Effector memory CD4-positive, alpha-beta T cell (primary cell): ENCODE results near the gene DNASE1L2.
"Not testable (repeated sequence)": the region's sequence is repeated elsewhere in the genome, so short reads cannot be mapped to it uniquely, and the experiment has no call there.

Source experiments
- DNase-seq, 3 donors: peaks; one replicate each; pipeline ENCODE4 v3.0.0-alpha.2; 2020
- H3K27ac ChIP-seq: 2 replicates; pipeline ENCODE4 v1.7.0; 2013; ENCODE audit warnings: mild to moderate bottlenecking, low read length, moderate library complexity; ENCODE audit not compliant: insufficient read depth, poor library complexity, severe bottlenecking
- H3K27me3 ChIP-seq: replicated peaks from 2 replicates; pipeline ENCODE4 v1.7.0; 2013; ENCODE audit warnings: mild to moderate bottlenecking, low read length; ENCODE audit not compliant: insufficient read depth, control insufficient read depth, poor library complexity, severe bottlenecking
- H3K36me3 ChIP-seq: 2 replicates; pipeline ENCODE4 v1.7.0; 2013; ENCODE audit warnings: mild to moderate bottlenecking, low read length, moderate library complexity; ENCODE audit not compliant: control insufficient read depth, insufficient read depth
- H3K4me1 ChIP-seq: 2 replicates; pipeline ENCODE4 v1.7.0; 2013; ENCODE audit warnings: low read length, mild to moderate bottlenecking; ENCODE audit not compliant: control insufficient read depth, insufficient read depth, poor library complexity, severe bottlenecking
- H3K4me3 ChIP-seq: 2 replicates; pipeline ENCODE4 v1.7.0; 2013; ENCODE audit warnings: low read length, low read depth, mild to moderate bottlenecking; ENCODE audit not compliant: insufficient read depth, poor library complexity, severe bottlenecking
- H3K9me3 ChIP-seq: 2 replicates; pipeline ENCODE4 v1.7.0; 2013; ENCODE audit warnings: mild to moderate bottlenecking, low read length, moderate library complexity; ENCODE audit not compliant: control insufficient read depth

Gene DNASE1L2

GRCh38 chr16:2203119-2203688 is 33.0 kb upstream of the DNASE1L2 start:
- H3K4me3 ChIP-seq, H3K27ac ChIP-seq, DNase-seq, H3K27me3 ChIP-seq, H3K9me3 ChIP-seq: not testable (repeated sequence)
- Histone ChIP-seq H3K36me3 (peaks cover 12% of the 10 kb centered on the region), H3K4me1 (peaks cover 20% of the 10 kb centered on the region)

DNA sequence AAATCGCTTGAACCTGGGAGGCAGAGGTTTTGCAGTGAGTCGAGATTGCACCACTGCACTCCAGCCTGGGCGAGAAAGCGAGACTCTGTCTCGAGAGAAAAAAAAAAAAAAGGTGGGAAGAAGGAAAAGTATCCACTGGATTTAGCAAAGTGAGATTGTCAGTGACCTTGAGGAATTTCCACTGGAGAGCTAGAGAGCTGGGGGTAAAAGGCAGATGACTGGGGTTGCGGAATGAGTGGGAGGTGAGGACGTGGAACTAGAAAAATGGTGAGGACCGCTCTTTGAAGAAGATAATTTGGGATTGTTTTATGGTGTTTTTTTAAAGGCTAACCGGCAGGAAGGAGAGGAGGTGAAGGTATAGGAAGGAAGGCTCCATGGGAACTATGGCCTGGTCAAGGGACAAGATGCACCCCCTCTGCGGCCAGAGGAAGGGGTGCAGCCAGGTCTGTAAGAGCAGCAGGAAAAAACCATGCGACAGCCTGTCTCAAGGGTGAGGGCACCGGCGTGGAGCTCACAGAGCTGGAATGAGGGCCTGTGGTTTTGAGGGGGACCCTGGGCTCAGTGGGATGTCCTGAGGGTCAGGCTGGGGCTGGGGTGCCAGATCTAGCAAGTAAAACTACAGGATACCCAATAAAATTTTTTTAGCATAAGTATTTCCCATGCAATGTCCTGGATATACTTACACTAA is 31.7 kb upstream of the DNASE1L2 start:
- H3K9me3 ChIP-seq, result no peaks in the 10 kb centered on the region
- H3K4me1 ChIP-seq, result peaks cover 20% of the 10 kb centered on the region
- peak overlapping the region; percentile 97 for H3K27ac ChIP-seq
- DNase-seq, result no peak
- no peaks in the 10 kb centered on the region for H3K27me3 ChIP-seq
- peaks cover 21% of the 10 kb centered on the region for H3K36me3 ChIP-seq
- peak overlapping the region; percentile 96 for H3K4me3 ChIP-seq

GRCh38 chr16:2205104-2205966 is 30.9 kb upstream of the DNASE1L2 start, which contains the start of gene MLST8:
MLST8 (plus strand) TSS chr16:2205454; CDS start chr16:2206086, 632 bp downstream.
- Histone ChIP-seq H3K27ac (peak within 1 kb of the TSS; percentile 97), H3K27me3 (no peaks in the 10 kb centered on the region), H3K4me3 (peak within 1 kb of the TSS; percentile 96), H3K4me1 (peaks cover 20% of the 10 kb centered on the region), H3K9me3 (no peaks in the 10 kb centered on the region), H3K36me3 (peaks cover 21% of the 10 kb centered on the region)
- DNase-seq, result peak; percentile 88 to 89 (median 89)

GRCh38 chr16:2205967-2206313 is 30.3 kb upstream of the DNASE1L2 start:
- no peak for DNase-seq
- peaks cover 20% of the 10 kb centered on the region for H3K4me1 ChIP-seq
- H3K36me3 ChIP-seq, result peaks cover 21% of the 10 kb centered on the region
- peak overlapping the region; percentile 97 for H3K27ac ChIP-seq
- no peaks in the 10 kb centered on the region for H3K27me3 ChIP-seq
- H3K4me3 ChIP-seq, result peak overlapping the region; percentile 96
- no peaks in the 10 kb centered on the region for H3K9me3 ChIP-seq

- H3K9me3 ChIP-seq, result no peaks in the 10 kb centered on the region
- DNase-seq, result no peak
- H3K36me3 ChIP-seq, result peaks cover 21% of the 10 kb centered on the region
- peak overlapping the region; percentile 96 for H3K4me3 ChIP-seq
- peak overlapping the region; percentile 97 for H3K27ac ChIP-seq
- no peaks in the 10 kb centered on the region for H3K27me3 ChIP-seq
- peaks cover 20% of the 10 kb centered on the region for H3K4me1 ChIP-seq
Measured at GRCh38 chr16:2206420-2206779, 29.8 kb upstream of the DNASE1L2 start.

GRCh38 chr16:2206780-2207433 is 29.3 kb upstream of the DNASE1L2 start:
- H3K4me3 ChIP-seq, result no peak overlapping the region
- H3K36me3 ChIP-seq, result peaks cover 21% of the 10 kb centered on the region
- H3K9me3 ChIP-seq, result no peaks in the 10 kb centered on the region
- no peak for DNase-seq
- peaks cover 20% of the 10 kb centered on the region for H3K4me1 ChIP-seq
- no peak overlapping the region for H3K27ac ChIP-seq
- no peaks in the 10 kb centered on the region for H3K27me3 ChIP-seq

GRCh38 chr16:2207872-2208271 is 28.4 kb upstream of the DNASE1L2 start:
- Histone ChIP-seq H3K9me3 (no peaks in the 10 kb centered on the region), H3K27ac (no peak overlapping the region), H3K27me3 (no peaks in the 10 kb centered on the region), H3K4me3 (no peak overlapping the region), H3K36me3 (peaks cover 21% of the 10 kb centered on the region), H3K4me1 (peaks cover 24% of the 10 kb centered on the region)
- DNase-seq, result no peak

- H3K4me3 ChIP-seq, result no peak overlapping the region
- DNase-seq, result no peak
- H3K27me3 ChIP-seq, result no peaks in the 10 kb centered on the region
- peaks cover 28% of the 10 kb centered on the region for H3K4me1 ChIP-seq
- no peaks in the 10 kb centered on the region for H3K9me3 ChIP-seq
- H3K27ac ChIP-seq, result no peak overlapping the region
- peaks cover 21% of the 10 kb centered on the region for H3K36me3 ChIP-seq
Measured at GRCh38 chr16:2208308-2208707, 27.9 kb upstream of the DNASE1L2 start.

- Histone ChIP-seq H3K27ac (no peak overlapping the region), H3K4me1 (peaks cover 33% of the 10 kb centered on the region), H3K9me3 (no peaks in the 10 kb centered on the region), H3K36me3 (peaks cover 21% of the 10 kb centered on the region), H3K27me3 (no peaks in the 10 kb centered on the region), H3K4me3 (no peak overlapping the region)
- DNase-seq, result no peak
Measured at GRCh38 chr16:2208772-2209171, 27.5 kb upstream of the DNASE1L2 start.
